ENCODE results near the gene XYLT1.

GRCh38 chr16:17387256-17387655 is 83.5 kb downstream of the XYLT1 start:
- TF ChIP-seq CTCF (IDR thresholded peaks at IDR 0.05) (no peak), EZH2phosphoT487 (IDR thresholded peaks at IDR 0.05; ENCODE audit: borderline replicate concordance, low read depth) (no peak), RAD21 (IDR thresholded peaks at IDR 0.05; ENCODE audit: low read length) (no peak), CHD2 (IDR thresholded peaks at IDR 0.05; ENCODE audit: low read length, partially characterized antibody) (no peak), RFX5 (IDR thresholded peaks at IDR 0.05; ENCODE audit: low read length) (no peak), SMC3 (IDR thresholded peaks at IDR 0.05; ENCODE audit: low read depth, low read length) (no peak), MEF2A (IDR thresholded peaks at IDR 0.05; ENCODE audit: borderline replicate concordance, low read depth) (no peak), MAX (IDR thresholded peaks at IDR 0.05; ENCODE audit: low read depth) (no peak), TAF1 (IDR thresholded peaks at IDR 0.05; ENCODE audit: borderline replicate concordance, low read depth, low read length) (no peak), FOSL2 (IDR thresholded peaks at IDR 0.05; ENCODE audit: borderline replicate concordance, low read depth) (no peak), POLR2AphosphoS5 (IDR thresholded peaks at IDR 0.05; ENCODE audit: low read depth, low read length) (no peak), REST (IDR thresholded peaks at IDR 0.05; ENCODE audit: low read depth, low read length) (no peak), FOXJ3 (CRISPR knock-in tag; IDR thresholded peaks at IDR 0.05) (no peak)

Measured in SK-N-SH (cell line).